Liver (tissue), 9 donors: ENCODE measurements around the gene DAAM1. TPM values are rescaled to one million over a fixed set of nuclear protein-coding genes. Genes with fewer than 3 reads are reported as not detected.

ENCODE experiments used
- DNase-seq: peaks from one replicate; pipeline ENCODE4 v3.0.0-alpha.2; 2017; ENCODE audit warnings: low spot score
- H3K27ac ChIP-seq, 2 donors: one replicate each; pipeline ENCODE4 v1.7.0; 2013; ENCODE audit warnings: inconsistent platforms in 2 of 2, low read length in 2 of 2, control low read depth in 1 of 2, low read depth in 1 of 2, mild to moderate bottlenecking in 1 of 2
- H3K27me3 ChIP-seq, 4 donors: one replicate each; pipeline versions ENCODE4 v1.6.1 to v1.7.0; 2013; ENCODE audit warnings: low read length in 3 of 4, inconsistent platforms in 1 of 4, mild to moderate bottlenecking in 1 of 4, moderate library complexity in 1 of 4; ENCODE audit not compliant: control insufficient read depth in 4 of 4, insufficient read depth in 4 of 4
- H3K36me3 ChIP-seq, 4 donors: one replicate each; pipeline versions ENCODE4 v1.6.1 to v1.7.0; 2013; ENCODE audit warnings: low read length in 3 of 4, mild to moderate bottlenecking in 3 of 4, low read depth in 1 of 4, moderate library complexity in 1 of 4; ENCODE audit not compliant: control insufficient read depth in 4 of 4, insufficient read depth in 3 of 4
- H3K4me1 ChIP-seq, 4 donors: one replicate each; pipeline versions ENCODE4 v1.6.1 to v1.7.0; 2013; ENCODE audit warnings: low read length in 3 of 4, mild to moderate bottlenecking in 3 of 4, moderate library complexity in 1 of 4; ENCODE audit not compliant: control insufficient read depth in 4 of 4, insufficient read depth in 4 of 4
- H3K4me3 ChIP-seq, 3 donors: one replicate each; pipeline versions ENCODE4 v1.6.1 to v1.7.0; 2013; ENCODE audit warnings: low read length in 3 of 3, control low read depth in 1 of 3, low read depth in 1 of 3, mild to moderate bottlenecking in 1 of 3
- H3K9ac ChIP-seq, 2 donors: one replicate each; pipeline ENCODE4 v1.7.0; 2013; ENCODE audit warnings: low read length in 2 of 2, mild to moderate bottlenecking in 2 of 2, moderate library complexity in 2 of 2, control low read depth in 1 of 2, low read depth in 1 of 2
- H3K9me3 ChIP-seq, 4 donors: one replicate each; pipeline versions ENCODE4 v1.6.1 to v1.7.0; 2013; ENCODE audit warnings: low read length in 3 of 4; ENCODE audit not compliant: control insufficient read depth in 4 of 4
- ATF3 ChIP-seq: IDR thresholded peaks from 2 replicates; pipeline ENCODE4 v1.6.1; 2016; ENCODE audit warnings: antibody characterized with exemption
- EGR1 ChIP-seq, 2 donors: IDR thresholded peaks; 2 replicates each; pipeline ENCODE4 v1.6.1; 2016 to 2018; ENCODE audit warnings: antibody characterized with exemption in 2 of 2, low read depth in 2 of 2
- FOXA1 ChIP-seq: IDR thresholded peaks from 2 replicates; pipeline ENCODE4 v1.6.1; 2016; ENCODE audit warnings: antibody characterized with exemption
- FOXA2 ChIP-seq: IDR thresholded peaks from 2 replicates; pipeline ENCODE4 v1.6.1; 2016; ENCODE audit warnings: antibody characterized with exemption
- GABPA ChIP-seq, 2 donors: IDR thresholded peaks in 1 of 2; conservative IDR thresholded peaks in 1 of 2; 2 replicates each; pipeline ENCODE4 v1.6.1; 2016; ENCODE audit warnings: antibody characterized with exemption in 2 of 2, mild to moderate bottlenecking in 1 of 2, moderate library complexity in 1 of 2
- HNF4A ChIP-seq, 2 donors: conservative IDR thresholded peaks; 2 replicates each; pipeline ENCODE4 v1.6.1; 2016; ENCODE audit warnings: antibody characterized with exemption in 2 of 2, mild to moderate bottlenecking in 2 of 2
- HNF4G ChIP-seq: IDR thresholded peaks from 2 replicates; pipeline ENCODE4 v1.6.1; 2016; ENCODE audit warnings: antibody characterized with exemption
- JUND ChIP-seq, 2 donors: IDR thresholded peaks; 2 replicates each; pipeline ENCODE4 v1.6.1; 2016; ENCODE audit warnings: antibody characterized with exemption in 2 of 2
- NR2F2 ChIP-seq: IDR thresholded peaks from 2 replicates; pipeline ENCODE4 v1.6.1; 2016; ENCODE audit warnings: antibody characterized with exemption
- RAD21 ChIP-seq, 2 donors: IDR thresholded peaks; 2 replicates each; pipeline ENCODE4 v1.6.1; 2016; ENCODE audit warnings: antibody characterized with exemption in 2 of 2, mild to moderate bottlenecking in 2 of 2
- RXRA ChIP-seq, 2 donors: IDR thresholded peaks; 2 replicates each; pipeline ENCODE4 v1.6.1; 2017 to 2018; ENCODE audit warnings: antibody characterized with exemption in 2 of 2, mild to moderate bottlenecking in 1 of 2
- SP1 ChIP-seq: IDR thresholded peaks from 2 replicates; pipeline ENCODE4 v1.6.1; 2018; ENCODE audit warnings: antibody characterized with exemption, mild to moderate bottlenecking
- TAF1 ChIP-seq: conservative IDR thresholded peaks from 2 replicates; pipeline ENCODE4 v1.6.1; 2016; ENCODE audit warnings: antibody characterized with exemption, mild to moderate bottlenecking
- YY1 ChIP-seq: IDR thresholded peaks from 2 replicates; pipeline ENCODE4 v1.6.1; 2016; ENCODE audit warnings: antibody characterized with exemption, mild to moderate bottlenecking
- ZBTB33 ChIP-seq: IDR thresholded peaks from 2 replicates; pipeline ENCODE4 v1.6.1; 2016; ENCODE audit warnings: antibody characterized with exemption
- WGBS: extraction: QIAGEN DNeasy Blood & Tissue Kit; methylation state at CpG from one replicate; pipeline ENCODE4 v1.1.7; 2013; 5-methylcytosine and 5-hydroxymethylcytosine counted together
- polyA plus RNA-seq, 2 donors: library from polyadenylated mRNA; stranded (reverse) in 1 of 2; unstranded in 1 of 2; fragments of 200-250 nt in 1 of 2; fragments of >200 nt in 1 of 2; fragmentation: Nextera tagmentation in 1 of 2; extraction: Ambion mirVana in 1 of 2; gene quantifications; one replicate each; pipeline versions ENCODE4 v1.2.1 to v1.2.3, GENCODE V29; 2013 to 2015
- total RNA-seq, 2 donors: library from RNA; depleted of rRNA; stranded (reverse); fragments of >200 nt; gene quantifications; one replicate each; pipeline ENCODE4 v1.2.3, GENCODE V29; 2014
- TF ChIP-seq, protein P1 (sequence below): fragments of 150-350 bp; IDR thresholded peaks from 2 replicates; pipeline ENCODE4 v1.5.1; 2017; ENCODE audit warnings: improper control_type of control experiment, low read depth, low read length; ENCODE audit not compliant: missing input control
- TF ChIP-seq, protein P2 (sequence below): IDR thresholded peaks from 2 replicates; pipeline ENCODE4 v1.6.1; 2016; ENCODE audit warnings: antibody characterized with exemption
- TF ChIP-seq, protein P3 (sequence below): IDR thresholded peaks from 2 replicates; pipeline ENCODE4 v1.6.1; 2016; ENCODE audit warnings: antibody characterized with exemption, mild to moderate bottlenecking
- donor health status: healthy.
- donor health status: healthy.
- donor health status: healthy.
- donor health status: healthy.
- donor health status: healthy.

Gene DAAM1
- total and polyA plus RNA-seq, 4 donors, result 9.5 to 28.4 (median 18.5) TPM

DNA sequence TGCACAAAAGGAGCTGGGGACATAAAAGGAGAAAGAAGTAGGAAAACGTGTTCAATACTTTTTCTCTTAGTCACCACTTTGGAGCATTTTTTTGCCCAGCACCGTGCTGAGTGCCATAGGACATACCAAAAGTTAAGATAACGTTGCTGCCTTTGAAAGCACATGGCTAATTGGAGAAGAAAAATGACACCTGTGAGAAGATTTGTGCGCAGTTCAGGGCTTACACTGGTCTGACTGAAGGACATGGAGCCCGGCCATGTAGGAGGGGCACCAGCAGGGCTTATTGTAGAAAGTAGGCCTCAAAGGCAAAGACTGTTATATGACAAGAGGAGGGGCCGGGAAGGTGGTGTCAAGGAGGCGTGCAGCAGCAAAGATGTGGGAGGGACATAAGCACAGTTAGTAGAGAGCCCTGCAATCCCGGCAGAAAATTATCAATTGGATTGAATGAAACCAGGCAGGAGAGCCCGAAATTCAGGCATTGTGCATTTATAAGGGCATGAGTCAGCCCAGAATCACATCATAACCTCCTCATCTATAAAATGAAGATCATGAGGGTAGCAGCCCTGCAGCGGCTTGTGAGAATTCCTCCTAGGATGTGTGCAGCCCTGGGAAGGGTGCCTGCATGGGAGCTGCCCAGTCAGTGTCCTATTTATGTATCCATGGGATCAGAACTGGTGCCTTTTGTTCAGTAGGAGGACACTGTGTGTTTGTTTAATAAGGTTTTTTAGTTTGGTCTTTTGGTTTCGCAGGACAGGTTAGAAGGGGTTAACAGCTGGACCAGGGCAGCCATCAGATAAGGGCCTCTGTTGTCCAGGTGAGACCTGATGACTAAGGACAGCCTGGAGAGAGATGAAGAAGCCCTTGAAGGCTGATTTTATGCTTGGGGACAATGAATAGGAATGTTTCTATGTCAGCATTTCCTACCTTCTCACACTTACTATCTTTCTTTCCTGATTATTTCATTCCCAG, 154.3 kb downstream of the DAAM1 start:
- no peaks in the 10 kb centered on the region for H3K27me3 ChIP-seq
- WGBS, result 97% methylated on average over 11 of the region's 11 CpGs
- H3K4me3 ChIP-seq, result no peak overlapping the region
- no peak overlapping the region for H3K9ac ChIP-seq
- H3K36me3 ChIP-seq, result peaks cover 0 to 18% (median 3%) of the 10 kb centered on the region in 4 donors
- H3K4me1 ChIP-seq, result no peaks in the 10 kb centered on the region
- no peaks in the 10 kb centered on the region for H3K9me3 ChIP-seq
- DNase-seq, result no peak
- no peak overlapping the region for H3K27ac ChIP-seq
- TF ChIP-seq FOXA1 (no peak), HNF4A (conservative IDR thresholded peaks at IDR 0.05) (no peak), HNF4G (no peak), SP1 (no peak), YY1 (no peak), RAD21 (IDR thresholded peaks at IDR 0.05) (no peak), TAF1 (no peak), NR2F2 (no peak), ZBTB33 (no peak), RXRA (IDR thresholded peaks at IDR 0.05) (no peak), ATF3 (no peak), FOXA2 (no peak), JUND (IDR thresholded peaks at IDR 0.05) (no peak), EGR1 (IDR thresholded peaks at IDR 0.05; ENCODE audit: low read depth in 2 of 2) (no peak), GABPA (IDR thresholded peaks at IDR 0.05 in 1 of 2, conservative IDR thresholded peaks at IDR 0.05 in 1 of 2) (no peak)
- TF ChIP-seq, protein P1, sequence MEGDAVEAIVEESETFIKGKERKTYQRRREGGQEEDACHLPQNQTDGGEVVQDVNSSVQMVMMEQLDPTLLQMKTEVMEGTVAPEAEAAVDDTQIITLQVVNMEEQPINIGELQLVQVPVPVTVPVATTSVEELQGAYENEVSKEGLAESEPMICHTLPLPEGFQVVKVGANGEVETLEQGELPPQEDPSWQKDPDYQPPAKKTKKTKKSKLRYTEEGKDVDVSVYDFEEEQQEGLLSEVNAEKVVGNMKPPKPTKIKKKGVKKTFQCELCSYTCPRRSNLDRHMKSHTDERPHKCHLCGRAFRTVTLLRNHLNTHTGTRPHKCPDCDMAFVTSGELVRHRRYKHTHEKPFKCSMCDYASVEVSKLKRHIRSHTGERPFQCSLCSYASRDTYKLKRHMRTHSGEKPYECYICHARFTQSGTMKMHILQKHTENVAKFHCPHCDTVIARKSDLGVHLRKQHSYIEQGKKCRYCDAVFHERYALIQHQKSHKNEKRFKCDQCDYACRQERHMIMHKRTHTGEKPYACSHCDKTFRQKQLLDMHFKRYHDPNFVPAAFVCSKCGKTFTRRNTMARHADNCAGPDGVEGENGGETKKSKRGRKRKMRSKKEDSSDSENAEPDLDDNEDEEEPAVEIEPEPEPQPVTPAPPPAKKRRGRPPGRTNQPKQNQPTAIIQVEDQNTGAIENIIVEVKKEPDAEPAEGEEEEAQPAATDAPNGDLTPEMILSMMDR, result no peak
- TF ChIP-seq, protein P2, sequence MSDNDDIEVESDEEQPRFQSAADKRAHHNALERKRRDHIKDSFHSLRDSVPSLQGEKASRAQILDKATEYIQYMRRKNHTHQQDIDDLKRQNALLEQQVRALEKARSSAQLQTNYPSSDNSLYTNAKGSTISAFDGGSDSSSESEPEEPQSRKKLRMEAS, result no peak
- TF ChIP-seq, protein P3, sequence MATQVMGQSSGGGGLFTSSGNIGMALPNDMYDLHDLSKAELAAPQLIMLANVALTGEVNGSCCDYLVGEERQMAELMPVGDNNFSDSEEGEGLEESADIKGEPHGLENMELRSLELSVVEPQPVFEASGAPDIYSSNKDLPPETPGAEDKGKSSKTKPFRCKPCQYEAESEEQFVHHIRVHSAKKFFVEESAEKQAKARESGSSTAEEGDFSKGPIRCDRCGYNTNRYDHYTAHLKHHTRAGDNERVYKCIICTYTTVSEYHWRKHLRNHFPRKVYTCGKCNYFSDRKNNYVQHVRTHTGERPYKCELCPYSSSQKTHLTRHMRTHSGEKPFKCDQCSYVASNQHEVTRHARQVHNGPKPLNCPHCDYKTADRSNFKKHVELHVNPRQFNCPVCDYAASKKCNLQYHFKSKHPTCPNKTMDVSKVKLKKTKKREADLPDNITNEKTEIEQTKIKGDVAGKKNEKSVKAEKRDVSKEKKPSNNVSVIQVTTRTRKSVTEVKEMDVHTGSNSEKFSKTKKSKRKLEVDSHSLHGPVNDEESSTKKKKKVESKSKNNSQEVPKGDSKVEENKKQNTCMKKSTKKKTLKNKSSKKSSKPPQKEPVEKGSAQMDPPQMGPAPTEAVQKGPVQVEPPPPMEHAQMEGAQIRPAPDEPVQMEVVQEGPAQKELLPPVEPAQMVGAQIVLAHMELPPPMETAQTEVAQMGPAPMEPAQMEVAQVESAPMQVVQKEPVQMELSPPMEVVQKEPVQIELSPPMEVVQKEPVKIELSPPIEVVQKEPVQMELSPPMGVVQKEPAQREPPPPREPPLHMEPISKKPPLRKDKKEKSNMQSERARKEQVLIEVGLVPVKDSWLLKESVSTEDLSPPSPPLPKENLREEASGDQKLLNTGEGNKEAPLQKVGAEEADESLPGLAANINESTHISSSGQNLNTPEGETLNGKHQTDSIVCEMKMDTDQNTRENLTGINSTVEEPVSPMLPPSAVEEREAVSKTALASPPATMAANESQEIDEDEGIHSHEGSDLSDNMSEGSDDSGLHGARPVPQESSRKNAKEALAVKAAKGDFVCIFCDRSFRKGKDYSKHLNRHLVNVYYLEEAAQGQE, result no peak
